H9 (cell line): ENCODE data around the gene FEZF2. TPM values are rescaled to one million over a fixed set of nuclear protein-coding genes. Genes with fewer than 3 reads are reported as not detected.

Experiments used
- DNase-seq: peaks from one replicate; pipeline ENCODE4 v3.0.0-alpha.2; 2017
- H2AFZ ChIP-seq: one replicate; pipeline ENCODE4 v1.6.1; 2013; ENCODE audit warnings: mild to moderate bottlenecking, low read length, control low read depth, moderate library complexity
- H2AK5ac ChIP-seq: 2 replicates; pipeline ENCODE4 v1.6.1; 2013; ENCODE audit warnings: low read length, control low read depth, mixed read lengths; ENCODE audit not compliant: insufficient read length
- H2BK120ac ChIP-seq: one replicate; pipeline ENCODE4 v1.6.1; 2013; ENCODE audit warnings: low read depth, mild to moderate bottlenecking, low read length, control low read depth, inconsistent platforms; ENCODE audit not compliant: poor library complexity, severe bottlenecking
- H2BK12ac ChIP-seq: 2 replicates; pipeline ENCODE4 v1.6.1; 2013; ENCODE audit warnings: low read length, control low read depth, mixed read lengths, low read depth; ENCODE audit not compliant: insufficient read length
- H2BK15ac ChIP-seq: 2 replicates; pipeline ENCODE4 v1.6.1; 2013; ENCODE audit warnings: low read depth, low read length, control low read depth
- H2BK20ac ChIP-seq: one replicate; pipeline ENCODE4 v1.6.1; 2013; ENCODE audit warnings: low read depth, mild to moderate bottlenecking, low read length, control low read depth, inconsistent platforms; ENCODE audit not compliant: poor library complexity, severe bottlenecking
- H2BK5ac ChIP-seq: 2 replicates; pipeline ENCODE4 v1.6.1; 2013; ENCODE audit warnings: low read length, control low read depth, mixed read lengths; ENCODE audit not compliant: insufficient read length
- H3K14ac ChIP-seq: 2 replicates; pipeline ENCODE4 v1.6.1; 2013; ENCODE audit warnings: low read length, control low read depth; ENCODE audit not compliant: insufficient read depth
- H3K18ac ChIP-seq: 2 replicates; pipeline ENCODE4 v1.6.1; 2013; ENCODE audit warnings: low read depth, mild to moderate bottlenecking, mixed read lengths, low read length, control low read depth; ENCODE audit not compliant: insufficient read length
- H3K23ac ChIP-seq: 2 replicates; pipeline ENCODE4 v1.6.1; 2013; ENCODE audit warnings: low read length, control low read depth, mixed read lengths, low read depth; ENCODE audit not compliant: insufficient read length
- H3K23me2 ChIP-seq: 2 replicates; pipeline ENCODE4 v1.6.1; 2013; ENCODE audit warnings: low read depth, mild to moderate bottlenecking, mixed read lengths, low read length, control low read depth; ENCODE audit not compliant: insufficient read length, poor library complexity, severe bottlenecking
- H3K27ac ChIP-seq: 2 replicates; pipeline ENCODE4 v1.5.1; 2013; ENCODE audit warnings: low read length, control low read depth, mixed read lengths, low read depth; ENCODE audit not compliant: insufficient read length
- H3K27me3 ChIP-seq: 2 replicates; pipeline ENCODE4 v1.6.1; 2013; ENCODE audit warnings: low read length, control low read depth, inconsistent platforms; ENCODE audit not compliant: insufficient read depth
- H3K4ac ChIP-seq: 2 replicates; pipeline ENCODE4 v1.6.1; 2013; ENCODE audit warnings: low read depth, mild to moderate bottlenecking, control low read depth, inconsistent platforms, low read length, moderate library complexity
- H3K4me1 ChIP-seq: 2 replicates; pipeline ENCODE4 v1.6.1; 2013; ENCODE audit warnings: low read length, control low read depth, inconsistent platforms; ENCODE audit not compliant: insufficient read depth
- H3K4me2 ChIP-seq: 2 replicates; pipeline ENCODE4 v1.6.1; 2013; ENCODE audit warnings: low read length, control low read depth, mixed read lengths; ENCODE audit not compliant: insufficient read length, insufficient read depth
- H3K56ac ChIP-seq: 2 replicates; pipeline ENCODE4 v1.6.1; 2013; ENCODE audit warnings: low read depth, mild to moderate bottlenecking, mixed read lengths, low read length, control low read depth; ENCODE audit not compliant: insufficient read length
- H3K79me1 ChIP-seq: 2 replicates; pipeline ENCODE4 v1.6.1; 2013; ENCODE audit warnings: low read depth, mild to moderate bottlenecking, moderate library complexity, low read length, control low read depth, inconsistent platforms; ENCODE audit not compliant: insufficient read depth, poor library complexity, severe bottlenecking
- H3K79me2 ChIP-seq: 2 replicates; pipeline ENCODE4 v1.6.1; 2013; ENCODE audit warnings: low read length, control low read depth, inconsistent platforms; ENCODE audit not compliant: insufficient read depth
- H3K9ac ChIP-seq: 2 replicates; pipeline ENCODE4 v1.6.1; 2013; ENCODE audit warnings: low read length, control low read depth, mixed read lengths; ENCODE audit not compliant: insufficient read length; ENCODE audit errors: extremely low read depth
- H3K9me3 ChIP-seq: one replicate; pipeline ENCODE4 v1.6.1; 2013; ENCODE audit warnings: low read depth, low read length, inconsistent platforms; ENCODE audit not compliant: control insufficient read depth
- H3T11ph ChIP-seq: one replicate; pipeline ENCODE4 v1.6.1; 2013; ENCODE audit warnings: mild to moderate bottlenecking, low read length, control low read depth, inconsistent platforms
- H4K20me1 ChIP-seq: one replicate; pipeline ENCODE4 v1.6.1; 2013; ENCODE audit not compliant: control insufficient read depth, insufficient read length, insufficient read depth
- H4K5ac ChIP-seq: 2 replicates; pipeline ENCODE4 v1.6.1; 2013; ENCODE audit warnings: low read depth, mild to moderate bottlenecking, mixed read lengths, low read length, control low read depth; ENCODE audit not compliant: insufficient read length
- H4K8ac ChIP-seq: replicated peaks from 2 replicates; pipeline ENCODE4 v1.6.1; 2013; ENCODE audit warnings: low read length, control low read depth, mixed read lengths, low read depth; ENCODE audit not compliant: insufficient read length
- H4K91ac ChIP-seq: 2 replicates; pipeline ENCODE4 v1.6.1; 2013; ENCODE audit warnings: low read depth, mild to moderate bottlenecking, moderate library complexity, mixed read lengths, low read length, control low read depth; ENCODE audit not compliant: insufficient read length
- H3K27ac Mint-ChIP-seq, 3 experiments: 2 replicates in 2 of 3; 3 replicates in 1 of 3; pipeline ENCODE4 v1.8.0; 2020 to 2021; ENCODE audit warnings: mixed read lengths in 3 of 3, mild to moderate bottlenecking in 1 of 3, moderate library complexity in 1 of 3
- H3K27me3 Mint-ChIP-seq: 2 replicates; pipeline ENCODE4 v1.8.0; 2021; ENCODE audit warnings: low read depth, mild to moderate bottlenecking, moderate library complexity, mixed read lengths
- H3K36me3 Mint-ChIP-seq, 3 experiments: 2 replicates in 2 of 3; 3 replicates in 1 of 3; pipeline ENCODE4 v1.8.0; 2020 to 2021; ENCODE audit warnings: low read depth in 3 of 3, mixed read lengths in 3 of 3; ENCODE audit not compliant: insufficient read depth in 1 of 3
- H3K4me1 Mint-ChIP-seq, 2 experiments: 2 replicates each; pipeline ENCODE4 v1.8.0; 2020; ENCODE audit warnings: mixed read lengths in 2 of 2
- H3K4me3 Mint-ChIP-seq, 2 experiments: 2 replicates in 1 of 2; 3 replicates in 1 of 2; pipeline ENCODE4 v1.8.0; 2020 to 2021; ENCODE audit warnings: mild to moderate bottlenecking in 2 of 2, mixed read lengths in 2 of 2, moderate library complexity in 1 of 2
- H3K9me3 Mint-ChIP-seq, 2 experiments: 2 replicates in 1 of 2; 3 replicates in 1 of 2; pipeline ENCODE4 v1.8.0; 2020; ENCODE audit warnings: mild to moderate bottlenecking in 2 of 2, mixed read lengths in 2 of 2, moderate library complexity in 1 of 2
- CTCF ChIP-seq: fragments of 200-600 bp; sonication (generic); conservative IDR thresholded peaks from 3 replicates; pipeline ENCODE4 v1.8.0; 2021; ENCODE audit warnings: antibody characterized with exemption, mild to moderate bottlenecking
- WGBS: extraction: QIAGEN DNeasy Blood & Tissue Kit; methylation state at CpG from one replicate; pipeline ENCODE4 v1.1.7; 2013; ENCODE audit warnings: missing lambda C conversion rate, low lambda C conversion rate, mixed read lengths; ENCODE audit not compliant: insufficient read length; ENCODE audit errors: extremely low coverage; 5-methylcytosine and 5-hydroxymethylcytosine counted together
- total RNA-seq: library from RNA; stranded (reverse); gene quantifications from 2 replicates; pipeline ENCODE4 v1.2.1, GENCODE V29; 2021

Gene FEZF2
- total RNA-seq, 1 experiment from 2014 or later, result 0.11 TPM

GRCh38 chr3:62405566-62405965, 32.2 kb upstream of the FEZF2 start:
- H2BK120ac ChIP-seq, result no peak overlapping the region
- no peak overlapping the region for H3K27ac ChIP-seq
- Mint-ChIP-seq H3K36me3 (no peaks in the 10 kb centered on the region), H3K9me3 (no peaks in the 10 kb centered on the region), H3K27me3 (peaks cover 53% of the 10 kb centered on the region), H3K27ac (no peak overlapping the region), H3K4me3 (no peak overlapping the region), H3K4me1 (peaks cover 0 to 8% of the 10 kb centered on the region in 2 experiments; a peak in 1 of 4 replicates)
- no peak overlapping the region for H2BK15ac ChIP-seq
- TF ChIP-seq CTCF, result no peak
- no peak overlapping the region for H3K23ac ChIP-seq
- H3K4me2 ChIP-seq, result no peak overlapping the region
- no peak overlapping the region for H4K91ac ChIP-seq
- H3K56ac ChIP-seq, result no peak overlapping the region
- H3K4me1 ChIP-seq, result no peaks in the 10 kb centered on the region
- no peaks in the 10 kb centered on the region for H3K79me1 ChIP-seq
- no CpG with 5 or more reads among the region's 6 CpGs for WGBS
- H3K18ac ChIP-seq, result no peak overlapping the region
- DNase-seq, result no peak
- H3T11ph ChIP-seq, result no peak overlapping the region
- H4K8ac ChIP-seq, result no peak overlapping the region
- H3K14ac ChIP-seq, result no peak overlapping the region
- H2AFZ ChIP-seq, result no peak overlapping the region
- H2BK5ac ChIP-seq, result no peak overlapping the region
- no peaks in the 10 kb centered on the region for H3K79me2 ChIP-seq
- no peak overlapping the region for H2AK5ac ChIP-seq
- H4K5ac ChIP-seq, result no peak overlapping the region
- no peaks in the 10 kb centered on the region for H3K23me2 ChIP-seq
- no peak overlapping the region for H3K9ac ChIP-seq
- H3K27me3 ChIP-seq, result no peaks in the 10 kb centered on the region
- H2BK12ac ChIP-seq, result no peak overlapping the region
- H2BK20ac ChIP-seq, result no peak overlapping the region
- no peaks in the 10 kb centered on the region for H3K9me3 ChIP-seq
- no peaks in the 10 kb centered on the region for H4K20me1 ChIP-seq
- no peak overlapping the region for H3K4ac ChIP-seq
